Mesodermal cell (in vitro differentiated cells): ENCODE data around the gene PBX1.

ENCODE experiments used
- H3K27ac ChIP-seq: 2 replicates; pipeline ENCODE4 v1.7.0; 2013; ENCODE audit warnings: mild to moderate bottlenecking, low read depth, low read length, moderate library complexity; ENCODE audit not compliant: severe bottlenecking
- H3K36me3 ChIP-seq: 2 replicates; pipeline ENCODE4 v1.7.1; 2013; ENCODE audit warnings: mild to moderate bottlenecking, low read length, moderate library complexity; ENCODE audit not compliant: control insufficient read depth, insufficient read depth
- H3K4me1 ChIP-seq: one replicate; pipeline ENCODE4 v1.7.1; 2013; ENCODE audit warnings: mild to moderate bottlenecking, low read length; ENCODE audit not compliant: insufficient read depth, control insufficient read depth, poor library complexity, severe bottlenecking
- H3K4me3 ChIP-seq: 2 replicates; pipeline ENCODE4 v1.7.0; 2013; ENCODE audit warnings: low read length, control low read depth, mild to moderate bottlenecking; ENCODE audit not compliant: insufficient read depth, poor library complexity, severe bottlenecking; ENCODE audit errors: extremely low read depth
- H3K9me3 ChIP-seq: 2 replicates; pipeline ENCODE4 v1.7.1; 2013; ENCODE audit warnings: mild to moderate bottlenecking, low read length, moderate library complexity; ENCODE audit not compliant: control insufficient read depth
- WGBS, 2 experiments: methylation state at CpG; one replicate each; pipeline ENCODE4 v1.1.5; 2013; ENCODE audit warnings: missing lambda C conversion rate in 2 of 2; ENCODE audit not compliant: insufficient coverage in 2 of 2; 5-methylcytosine and 5-hydroxymethylcytosine counted together

The PBX1 gene

DNA sequence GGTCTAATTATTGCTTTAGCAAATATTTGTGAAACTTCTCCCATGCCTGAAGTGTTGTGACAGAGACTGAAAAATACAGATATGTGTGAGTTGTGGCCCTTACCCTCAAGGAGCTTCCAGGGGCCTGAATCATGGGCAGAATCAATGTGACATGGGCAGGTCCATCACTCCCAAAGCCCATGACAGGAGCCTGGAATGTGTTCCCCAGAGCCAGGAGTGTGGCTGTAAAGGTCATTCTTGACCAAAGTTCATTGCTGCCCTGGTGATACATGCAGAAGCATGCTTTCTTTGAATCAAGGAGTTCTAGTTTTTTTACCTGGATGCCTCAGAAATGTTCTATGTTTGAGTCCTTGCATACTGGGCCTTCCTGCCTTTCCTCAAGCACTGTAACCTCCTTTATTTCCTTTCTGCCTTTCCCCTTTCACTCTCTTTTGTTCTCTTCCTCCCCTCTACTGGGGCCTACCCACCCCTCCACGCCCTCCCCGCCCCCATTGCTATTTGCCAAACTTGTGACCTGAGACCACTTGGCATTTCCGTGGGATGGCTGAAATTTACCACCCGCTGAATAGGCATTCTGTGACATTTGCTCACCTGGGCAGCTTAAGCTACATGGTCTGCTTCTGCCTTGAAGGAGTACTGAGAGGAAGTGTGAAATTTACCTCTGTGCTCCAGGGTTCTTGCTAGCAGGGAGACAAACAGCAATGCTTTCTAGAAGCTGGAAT lies 19.7 kb downstream of the PBX1 start:
- Histone ChIP-seq H3K4me3 (no peak overlapping the region), H3K4me1 (peaks cover 12% of the 10 kb centered on the region), H3K27ac (no peak overlapping the region), H3K9me3 (no peaks in the 10 kb centered on the region), H3K36me3 (peaks cover 4% of the 10 kb centered on the region)
- WGBS, 2 experiments: 40 to 48% methylated on average over 1 to 2 of the region's 4 CpGs

DNA sequence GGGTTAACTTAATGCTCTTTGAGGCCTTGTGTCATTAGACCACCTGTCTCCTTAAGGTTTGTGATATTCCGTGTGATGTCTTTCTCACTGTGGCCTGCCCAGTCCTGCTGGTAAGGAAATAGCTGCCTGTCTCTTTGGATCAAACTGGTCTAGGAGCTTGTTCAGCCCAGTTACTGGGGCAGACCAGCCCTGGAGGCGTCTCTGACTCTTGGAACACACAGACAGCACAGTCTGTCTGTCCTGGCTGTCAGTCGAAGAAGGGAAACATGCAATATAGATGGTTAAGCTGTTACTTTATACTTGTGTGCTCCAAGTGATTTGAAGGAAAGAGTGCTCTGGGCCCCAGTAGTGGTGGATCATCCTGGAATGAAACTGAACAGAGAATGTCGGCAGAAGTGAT lies 20.4 kb downstream of the PBX1 start:
- no peaks in the 10 kb centered on the region for H3K9me3 ChIP-seq
- H3K27ac ChIP-seq: no peak overlapping the region
- WGBS, 2 experiments: 80 to 85% methylated on average over 4 of the region's 4 CpGs

DNA sequence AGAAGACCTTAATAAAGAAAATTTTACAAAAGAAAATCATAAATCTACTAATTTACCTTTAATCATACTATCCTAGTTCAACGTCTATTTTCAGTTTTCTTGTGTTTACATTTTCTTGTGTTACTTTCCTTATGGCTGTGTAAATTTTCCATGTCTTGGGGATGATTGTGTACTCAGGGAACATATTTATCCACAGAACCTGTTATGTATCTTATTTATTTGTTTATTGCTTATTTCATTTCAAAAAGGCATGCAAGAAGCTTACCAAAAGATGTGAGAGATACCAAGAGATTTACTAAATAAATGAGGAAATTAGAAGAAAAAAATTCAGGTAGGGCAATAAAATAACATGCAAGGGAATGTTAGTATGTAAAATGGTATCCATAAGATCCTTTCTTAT lies 22.8 kb downstream of the PBX1 start:
- no CpG with 5 or more reads among the region's 1 CpG for WGBS, 2 experiments
- Histone ChIP-seq H3K4me1 (peaks cover 15% of the 10 kb centered on the region), H3K36me3 (peaks cover 15% of the 10 kb centered on the region), H3K9me3 (no peaks in the 10 kb centered on the region), H3K27ac (no peak overlapping the region), H3K4me3 (no peak overlapping the region)

More for the DNA sequence above, 20.4 kb downstream of the PBX1 start:
- Histone ChIP-seq H3K4me3 (no peak overlapping the region), H3K4me1 (peaks cover 12% of the 10 kb centered on the region), H3K36me3 (peaks cover 4% of the 10 kb centered on the region)

DNA sequence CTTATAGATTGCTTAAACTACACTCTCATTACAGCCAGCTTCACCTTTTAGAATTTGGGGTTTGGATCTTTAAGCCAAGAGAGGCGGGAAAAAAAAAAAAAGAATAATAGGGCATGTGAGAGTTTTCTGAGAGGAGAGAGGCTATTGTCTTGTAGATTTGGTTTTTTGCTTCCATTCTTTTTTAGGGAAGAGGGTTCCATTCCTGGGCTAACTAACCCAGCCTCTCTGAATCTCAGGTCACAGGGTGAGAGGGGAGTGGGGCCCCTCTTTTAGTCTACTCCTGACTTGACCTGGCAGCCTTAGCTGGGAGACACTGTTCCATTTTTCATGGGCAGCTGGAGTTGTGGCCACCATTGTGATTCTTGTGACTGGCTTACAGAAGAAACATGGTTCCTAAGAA lies 24.2 kb downstream of the PBX1 start:
- Histone ChIP-seq H3K4me3 (no peak overlapping the region), H3K36me3 (peaks cover 16% of the 10 kb centered on the region), H3K4me1 (peaks cover 26% of the 10 kb centered on the region), H3K9me3 (no peaks in the 10 kb centered on the region), H3K27ac (no peak overlapping the region)
- no CpG with 5 or more reads among the region's 1 CpG for WGBS, 2 experiments

DNA sequence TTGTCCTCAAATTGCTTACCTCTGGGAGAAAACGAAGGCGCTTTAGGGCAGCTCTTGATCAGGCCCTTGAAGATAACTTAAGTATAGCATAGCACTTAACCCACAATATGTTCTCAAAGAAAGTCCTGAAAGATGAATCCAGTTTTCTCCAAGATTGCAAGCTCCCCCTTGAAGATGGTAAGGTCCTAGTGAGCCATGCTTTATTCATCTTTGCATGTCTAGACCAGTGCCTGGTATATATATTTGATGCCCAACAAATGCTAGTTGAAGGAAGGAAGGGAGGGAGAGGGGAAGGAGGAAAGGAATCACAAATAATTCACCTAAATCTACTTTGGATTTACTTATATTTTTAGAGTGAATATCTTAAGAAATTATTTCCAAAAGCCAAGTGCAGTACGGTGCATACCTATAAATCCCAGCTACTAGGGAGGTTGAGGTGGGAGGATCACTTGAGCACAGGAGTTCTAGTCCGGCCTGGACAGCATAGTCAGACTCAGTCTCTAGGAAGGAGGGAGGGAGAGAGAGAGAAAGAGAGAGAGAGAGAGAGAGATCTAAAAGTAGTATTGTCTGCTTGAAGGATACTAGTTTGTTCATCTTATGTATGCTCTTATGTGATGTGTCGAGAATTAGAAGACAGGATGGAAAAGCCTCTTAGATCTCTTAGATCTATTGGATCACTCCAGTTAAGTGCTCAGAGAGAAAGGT lies 25.0 kb downstream of the PBX1 start:
- Histone ChIP-seq H3K9me3 (no peaks in the 10 kb centered on the region), H3K36me3 (peaks cover 16% of the 10 kb centered on the region), H3K27ac (no peak overlapping the region), H3K4me1 (peaks cover 26% of the 10 kb centered on the region), H3K4me3 (no peak overlapping the region)
- 100% methylated on average over 1 to 2 of the region's 5 CpGs for WGBS, 2 experiments

GRCh38 chr1:164586591-164586990 lies 27.6 kb downstream of the PBX1 start:
- no peaks in the 10 kb centered on the region for H3K9me3 ChIP-seq
- no peak overlapping the region for H3K4me3 ChIP-seq
- H3K27ac ChIP-seq: no peak overlapping the region
- peaks cover 16% of the 10 kb centered on the region for H3K36me3 ChIP-seq
- WGBS, 2 experiments: 80 to 95% methylated on average over 3 to 4 of the region's 5 CpGs
- peaks cover 43% of the 10 kb centered on the region for H3K4me1 ChIP-seq

DNA sequence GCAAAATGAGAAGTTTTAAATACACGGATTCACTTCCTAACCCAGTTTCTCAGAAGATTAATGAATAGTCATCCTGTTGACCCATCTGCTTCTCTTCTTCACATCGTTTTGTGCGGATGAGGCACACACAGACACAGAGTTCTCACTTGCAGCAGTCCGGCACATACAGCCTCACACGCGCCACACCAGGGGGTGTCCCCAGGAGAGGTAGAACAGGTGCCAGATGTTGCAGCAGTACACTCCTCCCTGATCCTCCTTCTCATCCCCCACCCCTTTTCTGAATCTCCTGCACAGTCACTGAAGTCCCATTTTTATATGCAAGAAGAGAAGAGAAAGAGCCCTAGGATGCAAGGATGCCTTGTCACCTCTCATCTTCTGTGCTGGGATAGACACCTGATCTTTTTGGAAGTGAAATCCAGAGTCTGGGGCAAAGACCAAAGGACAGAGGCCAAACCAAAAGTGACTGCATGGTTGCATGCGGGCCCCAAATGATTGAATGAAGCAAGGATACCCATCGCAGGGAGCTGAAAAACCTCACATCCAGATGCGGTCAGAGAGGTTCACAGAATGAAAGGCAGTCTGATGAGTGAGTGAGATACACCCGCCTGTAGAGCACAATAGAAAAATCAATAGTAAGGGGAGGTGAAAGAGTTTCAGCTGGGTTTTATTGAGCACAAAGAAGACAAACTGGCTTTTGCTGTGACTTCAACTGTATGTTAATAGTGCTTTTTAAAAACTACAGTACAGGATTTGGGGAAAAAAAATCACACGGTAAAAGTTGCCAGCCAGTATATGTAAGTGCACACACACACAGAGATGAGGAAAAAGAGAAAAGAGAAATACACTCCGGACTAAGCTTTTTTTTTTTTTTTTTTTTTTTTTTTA lies 28.9 kb downstream of the PBX1 start:
- H3K27ac ChIP-seq: peak overlapping the region; percentile 97
- H3K4me3 ChIP-seq: no peak overlapping the region
- WGBS, 2 experiments: 67 to 78% methylated on average over 10 of the region's 12 CpGs
- peaks cover 19% of the 10 kb centered on the region for H3K36me3 ChIP-seq
- no peaks in the 10 kb centered on the region for H3K9me3 ChIP-seq
- peaks cover 54% of the 10 kb centered on the region for H3K4me1 ChIP-seq

DNA sequence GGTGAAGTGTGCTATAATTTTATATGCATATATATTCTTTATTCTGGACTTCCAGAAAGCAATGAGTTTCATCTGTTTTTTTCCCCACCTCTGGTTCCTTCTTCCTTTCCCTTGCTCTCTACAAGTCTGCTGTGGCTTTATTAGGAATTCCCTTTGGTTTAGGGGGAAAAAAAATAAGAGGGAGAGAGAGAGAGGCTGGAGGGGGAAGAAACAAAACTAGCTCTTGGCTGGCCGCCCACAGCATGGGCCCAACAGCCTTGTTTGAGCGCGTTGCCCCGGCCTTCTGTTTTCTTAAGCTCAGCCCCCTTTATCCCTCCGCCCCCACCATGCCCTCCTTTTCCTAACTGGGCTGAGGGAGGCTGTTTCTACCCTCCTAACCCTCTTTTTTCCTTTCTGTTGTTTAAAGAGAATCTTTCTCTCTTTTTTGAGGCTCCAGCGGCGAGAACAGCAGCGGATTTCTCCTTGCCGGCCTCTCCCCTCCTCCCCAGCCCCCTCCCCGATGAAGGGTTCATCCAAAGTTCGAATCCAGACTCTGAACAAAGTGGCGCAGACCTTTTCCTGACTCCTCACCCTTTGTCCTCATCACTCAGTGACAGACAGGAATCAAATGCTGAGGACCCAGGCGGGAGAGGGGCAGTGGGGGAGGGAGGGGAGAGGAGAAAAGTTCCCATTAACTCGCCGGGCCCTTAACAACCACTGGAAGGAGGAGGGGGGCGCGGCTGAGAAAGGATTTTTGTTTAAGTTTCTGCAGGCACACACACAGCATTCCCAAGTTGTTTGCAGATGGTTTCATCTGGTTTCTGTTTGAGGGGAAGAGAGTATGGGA lies 29.7 kb downstream of the PBX1 start:
- Histone ChIP-seq H3K4me1 (peaks cover 55% of the 10 kb centered on the region), H3K4me3 (peak overlapping the region; percentile 27), H3K36me3 (peaks cover 18% of the 10 kb centered on the region), H3K9me3 (no peaks in the 10 kb centered on the region), H3K27ac (peak overlapping the region; percentile 97)
- 0 to 6% methylated on average over 6 of the region's 17 CpGs for WGBS, 2 experiments

GRCh38 chr1:164589408-164589807 lies 30.4 kb downstream of the PBX1 start:
- Histone ChIP-seq H3K27ac (peak overlapping the region; percentile 97), H3K9me3 (no peaks in the 10 kb centered on the region), H3K4me3 (no peak overlapping the region), H3K36me3 (peaks cover 20% of the 10 kb centered on the region), H3K4me1 (peaks cover 55% of the 10 kb centered on the region)
- WGBS, 2 experiments: 70% methylated on average over 2 of the region's 3 CpGs; no CpG with 5 or more reads in 1 of the 2 experiments

DNA sequence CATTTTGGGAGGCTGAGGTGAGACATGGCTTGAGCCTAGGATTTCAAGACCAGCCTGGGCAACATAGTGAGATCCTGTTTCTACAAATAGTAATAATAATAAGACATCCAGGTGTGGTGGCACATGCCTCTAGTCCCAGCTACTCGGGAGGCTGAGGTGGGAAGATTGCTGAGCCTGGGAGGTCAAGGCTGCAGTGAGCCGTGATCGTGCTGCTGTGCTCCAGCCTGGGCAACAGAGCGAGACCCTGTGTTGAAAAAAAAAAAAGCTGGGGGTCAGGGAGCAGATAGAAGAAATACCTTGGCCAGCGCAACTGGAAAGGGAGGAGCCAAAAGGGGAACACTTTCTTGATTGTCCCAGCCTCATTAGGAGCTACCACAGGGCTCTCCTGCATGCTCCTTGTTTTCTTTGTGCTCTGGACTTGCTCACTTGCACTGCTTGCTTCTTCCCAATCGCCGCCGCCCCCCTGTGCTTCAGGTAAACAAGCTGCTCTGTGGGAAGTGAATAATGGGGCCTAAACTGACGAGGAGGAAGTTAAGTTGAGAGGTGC lies 31.1 kb downstream of the PBX1 start:
- Histone ChIP-seq H3K4me3 (no peak overlapping the region), H3K9me3 (no peaks in the 10 kb centered on the region), H3K36me3 (peaks cover 22% of the 10 kb centered on the region), H3K4me1 (peaks cover 53% of the 10 kb centered on the region), H3K27ac (peak overlapping the region; percentile 3)
- WGBS, 2 experiments: 56 to 77% methylated on average over 6 to 8 of the region's 9 CpGs
